ENCODE measurements around the gene ALDOA.

ALDOA gene

DNA sequence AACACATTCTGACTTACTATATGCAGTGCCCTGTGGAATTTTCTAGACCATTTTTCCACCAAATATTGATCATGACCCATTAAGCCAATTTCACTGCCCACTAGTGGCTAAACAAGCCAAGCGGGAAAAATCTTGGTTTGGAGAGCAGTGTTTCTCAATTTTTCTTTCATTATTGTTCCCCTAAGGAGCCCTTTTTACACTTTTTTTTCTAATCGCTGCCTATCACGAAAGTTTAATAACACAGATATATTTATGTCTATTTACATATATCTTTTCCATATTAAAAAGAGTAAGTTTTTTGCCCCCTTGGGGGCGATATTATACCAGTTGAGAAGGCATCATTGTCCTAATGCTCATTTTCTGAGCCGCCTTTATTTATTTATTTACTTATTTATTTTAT is 23.7 kb upstream of the ALDOA start:
- no peak for DNase-seq (ENCODE audit: low spot score)

DNA sequence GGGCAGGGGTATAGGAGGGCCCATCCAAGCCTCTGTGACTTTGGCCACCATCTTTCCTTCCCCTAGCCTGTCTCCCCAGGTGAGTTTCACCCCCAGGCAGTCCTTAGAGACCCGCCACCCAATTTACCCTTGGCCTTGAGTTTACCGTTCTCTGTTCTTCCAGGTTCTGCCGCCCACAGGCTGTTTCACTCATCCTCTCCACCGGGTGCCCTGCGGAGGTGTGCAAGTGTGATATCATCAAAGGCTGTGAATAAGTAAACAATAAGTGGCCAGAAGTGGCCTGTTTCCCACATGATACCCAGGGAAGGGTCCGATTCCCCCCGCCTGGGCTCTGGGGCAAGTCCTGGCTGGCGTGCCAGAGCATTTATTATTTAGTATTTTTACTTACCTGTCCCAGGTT is 19.4 kb upstream of the ALDOA start:
- no peak for DNase-seq (ENCODE audit: low spot score)

GRCh38 chr16:30046588-30046987 is 19.0 kb upstream of the ALDOA start:
- no peak for DNase-seq (ENCODE audit: low spot score)

- no peak for DNase-seq (ENCODE audit: low spot score)
Observed at GRCh38 chr16:30049871-30050270, 15.7 kb upstream of the ALDOA start.

- peak; percentile 36 for DNase-seq (ENCODE audit: low spot score)
Observed at GRCh38 chr16:30051518-30051917, 14.0 kb upstream of the ALDOA start.

- DNase-seq (ENCODE audit: low spot score) = peak; percentile 99
Observed at GRCh38 chr16:30052671-30053372, 12.7 kb upstream of the ALDOA start.

DNA sequence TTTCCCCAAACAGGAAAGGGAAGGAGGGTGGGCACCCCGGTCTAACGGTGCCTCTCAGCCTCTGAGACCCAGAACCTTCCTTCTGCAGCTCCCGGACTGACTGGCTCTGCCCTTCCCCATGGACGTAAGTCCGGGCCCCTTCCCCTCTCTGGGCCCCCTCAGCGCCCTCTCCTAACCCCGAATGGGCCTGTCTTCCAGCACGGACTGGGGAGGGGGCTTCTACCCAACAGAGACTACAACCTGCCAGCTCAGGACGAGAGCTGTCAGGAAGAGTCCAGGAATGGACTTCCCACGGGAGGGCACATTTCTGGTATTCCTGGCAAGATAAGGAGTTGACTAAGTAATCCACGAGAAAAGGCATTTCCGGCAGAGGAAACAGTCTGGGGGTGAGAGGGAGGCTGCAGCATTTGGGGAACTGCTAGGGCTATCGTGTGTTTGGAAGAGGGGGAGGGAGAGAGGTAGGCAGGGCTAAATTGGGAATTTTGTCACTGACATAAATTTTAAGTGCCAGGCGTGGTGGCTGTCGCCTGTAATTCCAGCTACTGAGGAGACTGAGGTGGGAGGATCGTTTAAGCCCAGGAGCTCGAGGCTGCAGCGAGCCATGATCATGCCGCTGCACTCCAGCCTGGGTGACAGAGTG is 12.1 kb upstream of the ALDOA start:
- peak; percentile 92 for DNase-seq (ENCODE audit: low spot score)

- DNase-seq (ENCODE audit: low spot score) = no peak
Observed at GRCh38 chr16:30054451-30054850, 11.1 kb upstream of the ALDOA start.

- no peak for DNase-seq (ENCODE audit: low spot score)
Observed at GRCh38 chr16:30054959-30055553, 10.5 kb upstream of the ALDOA start.

- no peak for DNase-seq (ENCODE audit: low spot score)
Observed at GRCh38 chr16:30060346-30060745, 5.2 kb upstream of the ALDOA start.

DNA sequence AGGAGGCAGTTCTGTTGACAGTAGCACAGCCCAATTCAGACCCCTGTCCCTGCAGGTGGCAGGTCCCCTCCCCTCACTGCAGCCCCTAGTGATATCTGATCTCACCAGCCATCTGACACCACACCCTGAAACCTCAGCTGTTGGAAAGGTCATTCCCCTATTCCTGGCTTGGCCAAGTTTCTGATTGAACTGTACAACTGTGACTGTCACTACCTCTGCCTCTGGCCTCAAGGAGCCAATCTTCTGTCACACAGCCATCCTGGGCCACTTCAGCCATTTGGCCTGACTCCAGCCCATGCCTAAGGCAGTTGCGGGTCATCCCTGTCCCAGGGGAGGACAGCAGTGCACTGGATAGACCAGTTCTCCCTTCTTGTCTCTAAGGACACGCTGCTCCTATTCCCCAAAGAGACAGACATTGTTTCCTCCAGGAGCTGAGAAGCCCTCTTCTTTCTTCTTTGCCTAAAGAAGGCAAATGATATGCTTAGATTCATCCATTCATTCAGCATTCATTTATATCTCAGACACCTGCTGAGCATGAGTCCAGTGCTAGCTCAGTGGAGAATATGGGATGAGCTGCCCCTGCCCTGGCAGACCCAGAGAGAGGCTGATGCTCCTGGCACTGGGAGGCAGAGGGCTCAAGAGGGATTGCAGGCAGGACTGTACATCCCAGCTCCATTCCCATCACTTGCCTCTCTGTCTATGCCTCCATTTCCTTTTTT is 4.6 kb upstream of the ALDOA start:
- no peak for DNase-seq (ENCODE audit: low spot score)

DNA sequence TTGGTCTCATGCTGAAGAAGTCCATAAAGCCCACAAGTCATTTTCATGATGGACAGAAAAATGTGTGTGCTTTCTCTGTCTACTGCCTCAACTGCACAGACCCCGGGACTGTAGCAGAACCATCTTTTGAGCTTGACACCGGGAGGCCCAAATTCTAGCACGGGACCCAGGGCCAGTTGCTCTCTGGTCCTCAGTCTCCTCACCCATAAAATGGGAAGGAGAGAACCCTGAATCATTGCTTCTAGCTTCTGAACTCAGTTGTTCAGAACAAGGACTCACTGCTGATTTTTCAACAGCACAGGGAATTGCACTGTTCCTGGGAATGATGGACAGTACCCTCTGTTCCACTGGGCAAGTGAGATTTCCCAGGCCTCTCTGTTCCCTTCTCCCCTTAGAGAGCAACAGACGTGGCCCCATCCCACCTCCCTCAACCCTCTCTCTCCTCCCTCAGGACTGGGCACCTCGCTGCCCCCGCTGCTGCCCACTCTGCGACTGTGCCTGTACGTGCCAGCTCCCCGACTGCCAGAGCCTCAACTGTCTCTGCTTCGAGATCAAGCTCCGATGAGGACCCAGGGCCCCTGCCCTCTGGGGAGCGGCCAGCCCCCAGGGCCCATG is 2.2 kb upstream of the ALDOA start:
- DNase-seq (ENCODE audit: low spot score) = no peak

- no peak for DNase-seq (ENCODE audit: low spot score)
Observed at GRCh38 chr16:30063893-30064728, 1.4 kb upstream of the ALDOA start.

DNA sequence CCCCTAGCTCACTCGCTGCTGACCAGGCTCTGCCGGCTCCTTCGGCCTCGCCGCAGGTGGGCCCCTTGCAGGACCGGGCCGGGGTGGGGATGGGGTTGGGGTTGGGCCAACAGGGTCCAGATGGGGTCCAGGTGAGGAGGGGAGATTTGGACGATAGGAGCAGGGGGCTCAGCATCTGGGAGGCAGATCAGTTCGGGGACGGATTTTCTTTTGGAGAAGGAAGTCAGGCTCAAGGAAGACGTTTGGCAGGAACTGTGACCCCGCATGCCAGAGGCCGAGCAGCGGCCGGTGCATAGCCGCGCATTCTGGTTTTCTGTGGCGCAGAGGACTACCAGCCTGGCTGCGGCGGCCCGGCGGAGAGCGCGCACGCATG is 845 bp upstream of the ALDOA start:
- no peak for DNase-seq (ENCODE audit: low spot score)

- DNase-seq (ENCODE audit: low spot score) = no peak
Observed at GRCh38 chr16:30065943-30066760, 592 bp downstream of the ALDOA start.

DNA sequence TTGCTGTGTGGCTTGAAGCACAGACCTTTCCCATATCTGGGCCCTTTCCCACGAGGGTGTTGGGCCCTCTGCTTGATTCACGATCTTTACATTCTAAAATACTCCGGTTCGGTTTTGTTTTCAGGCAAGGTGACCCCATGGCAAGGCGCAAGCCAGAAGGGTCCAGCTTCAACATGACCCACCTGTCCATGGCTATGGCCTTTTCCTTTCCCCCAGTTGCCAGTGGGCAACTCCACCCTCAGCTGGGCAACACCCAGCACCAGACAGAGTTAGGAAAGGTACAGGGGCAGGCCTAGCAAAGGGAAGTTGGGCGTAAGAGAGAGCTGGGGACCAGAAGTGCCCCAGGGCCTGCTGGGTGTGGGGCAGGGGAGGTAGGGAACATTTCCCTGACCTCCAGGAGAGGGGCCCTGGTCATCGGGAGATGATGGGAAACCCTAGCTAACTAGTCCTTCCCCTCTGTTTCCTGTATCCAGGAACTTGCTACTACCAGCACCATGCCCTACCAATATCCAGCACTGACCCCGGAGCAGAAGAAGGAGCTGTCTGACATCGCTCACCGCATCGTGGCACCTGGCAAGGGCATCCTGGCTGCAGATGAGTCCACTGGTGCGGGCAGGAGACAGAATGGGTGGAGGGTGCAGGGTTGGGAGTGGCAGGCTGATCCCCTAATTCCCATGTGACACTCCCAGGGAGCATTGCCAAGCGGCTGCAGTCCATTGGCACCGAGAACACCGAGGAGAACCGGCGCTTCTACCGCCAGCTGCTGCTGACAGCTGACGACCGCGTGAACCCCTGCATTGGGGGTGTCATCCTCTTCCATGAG is 1.4 kb downstream of the ALDOA start:
- DNase-seq (ENCODE audit: low spot score) = no peak

DNA sequence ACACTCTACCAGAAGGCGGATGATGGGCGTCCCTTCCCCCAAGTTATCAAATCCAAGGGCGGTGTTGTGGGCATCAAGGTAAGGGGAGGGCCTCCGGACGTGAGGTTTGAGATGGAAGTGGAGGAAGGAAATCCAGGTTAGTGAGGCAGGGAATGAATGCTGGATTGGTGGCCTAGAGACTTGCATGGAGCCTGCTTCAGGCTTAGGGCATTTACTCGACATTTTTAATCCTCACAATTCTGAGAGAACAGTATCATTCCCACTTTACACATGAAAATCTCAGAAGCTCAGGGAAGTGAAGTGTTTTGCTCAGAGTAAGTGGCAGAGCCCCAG is 2.0 kb downstream of the ALDOA start:
- no peak for DNase-seq (ENCODE audit: low spot score)

- no peak for DNase-seq (ENCODE audit: low spot score)
Observed at GRCh38 chr16:30068333-30068732, 2.8 kb downstream of the ALDOA start.

DNA sequence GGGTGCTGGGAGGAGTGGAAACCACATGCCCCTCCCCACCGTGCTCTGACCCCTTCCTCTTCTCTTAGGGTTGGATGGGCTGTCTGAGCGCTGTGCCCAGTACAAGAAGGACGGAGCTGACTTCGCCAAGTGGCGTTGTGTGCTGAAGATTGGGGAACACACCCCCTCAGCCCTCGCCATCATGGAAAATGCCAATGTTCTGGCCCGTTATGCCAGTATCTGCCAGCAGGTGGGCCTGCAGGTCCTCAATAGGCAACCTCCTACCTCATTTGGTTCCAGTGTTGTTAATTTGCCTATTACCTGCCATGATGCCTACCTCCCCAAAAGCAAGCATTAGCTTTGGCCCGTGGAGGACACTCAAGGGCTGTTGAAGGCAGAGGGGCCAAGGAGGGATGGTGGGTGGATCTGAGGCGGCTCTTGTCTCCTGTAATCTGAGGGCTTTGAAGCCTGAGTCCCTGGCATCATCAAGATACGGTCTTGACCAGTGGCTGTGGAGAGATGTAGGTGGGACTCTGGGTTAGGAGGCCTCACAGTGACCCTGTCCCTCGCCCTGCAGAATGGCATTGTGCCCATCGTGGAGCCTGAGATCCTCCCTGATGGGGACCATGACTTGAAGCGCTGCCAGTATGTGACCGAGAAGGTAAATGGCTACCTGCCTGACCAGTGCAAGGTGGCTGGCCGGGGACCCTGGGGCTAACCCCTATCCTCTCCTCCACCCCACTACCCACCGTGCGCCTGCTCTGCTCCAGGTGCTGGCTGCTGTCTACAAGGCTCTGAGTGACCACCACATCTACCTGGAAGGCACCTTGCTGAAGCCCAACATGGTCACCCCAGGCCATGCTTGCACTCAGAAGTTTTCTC is 3.4 kb downstream of the ALDOA start:
- DNase-seq (ENCODE audit: low spot score) = no peak

Measured in COLO829 (cell line).